Endodermal cell (in vitro differentiated cells): ENCODE data around the gene RGS16. TPM values are rescaled to one million over a fixed set of nuclear protein-coding genes. Genes with fewer than 3 reads are reported as not detected.

Experiments used
- DNase-seq: peaks from one replicate; pipeline ENCODE4 v3.0.0-alpha.2; 2017
- H3K27ac ChIP-seq: 2 replicates; pipeline ENCODE4 v1.5.1; 2013; ENCODE audit warnings: mild to moderate bottlenecking, low read depth, low read length, moderate library complexity
- H3K27me3 ChIP-seq: 2 replicates; pipeline ENCODE4 v1.6.1; 2013; ENCODE audit warnings: mild to moderate bottlenecking, low read length, moderate library complexity; ENCODE audit not compliant: insufficient read depth, control insufficient read depth, poor library complexity, severe bottlenecking
- H3K36me3 ChIP-seq: 2 replicates; pipeline ENCODE4 v1.7.0; 2013; ENCODE audit warnings: mild to moderate bottlenecking, low read length, moderate library complexity; ENCODE audit not compliant: control insufficient read depth, insufficient read depth
- H3K4me1 ChIP-seq: one replicate; pipeline ENCODE4 v1.7.0; 2013; ENCODE audit warnings: low read length; ENCODE audit not compliant: control insufficient read depth, insufficient read depth
- H3K4me3 ChIP-seq: 2 replicates; pipeline ENCODE4 v1.5.1; 2013; ENCODE audit warnings: mild to moderate bottlenecking, low read length, moderate library complexity
- H3K9ac ChIP-seq: 2 replicates; pipeline ENCODE4 v1.6.1; 2013; ENCODE audit warnings: mild to moderate bottlenecking, low read length, moderate library complexity; ENCODE audit not compliant: poor library complexity, severe bottlenecking; ENCODE audit errors: extremely low read depth
- H3K9me3 ChIP-seq: 2 replicates; pipeline ENCODE4 v1.6.1; 2013; ENCODE audit warnings: mild to moderate bottlenecking, low read length, moderate library complexity; ENCODE audit not compliant: control insufficient read depth
- H3K27ac Mint-ChIP-seq: 2 replicates; pipeline ENCODE4 v1.8.0; 2020; ENCODE audit warnings: mixed read lengths
- H3K27me3 Mint-ChIP-seq: 2 replicates; pipeline ENCODE4 v1.8.0; 2021; ENCODE audit warnings: mild to moderate bottlenecking, mixed read lengths; ENCODE audit not compliant: insufficient read depth
- H3K36me3 Mint-ChIP-seq: 2 replicates; pipeline ENCODE4 v1.8.0; 2020; ENCODE audit warnings: low read depth, mixed read lengths
- H3K4me1 Mint-ChIP-seq: 2 replicates; pipeline ENCODE4 v1.8.0; 2020; ENCODE audit warnings: mixed read lengths
- H3K4me3 Mint-ChIP-seq: 2 replicates; pipeline ENCODE4 v1.8.0; 2020; ENCODE audit warnings: mild to moderate bottlenecking, moderate library complexity, mixed read lengths
- H3K9me3 Mint-ChIP-seq: 2 replicates; pipeline ENCODE4 v1.8.0; 2020; ENCODE audit warnings: mild to moderate bottlenecking, mixed read lengths
- CTCF ChIP-seq: fragments of 200-600 bp; sonication (generic); conservative IDR thresholded peaks from 2 replicates; pipeline ENCODE4 v1.5.0; 2021; ENCODE audit warnings: antibody characterized with exemption, mild to moderate bottlenecking
- WGBS, 2 experiments: methylation state at CpG; one replicate each; pipeline versions ENCODE4 v1.1.5 to v1.1.7; 2013; ENCODE audit warnings: missing lambda C conversion rate in 2 of 2, mixed read lengths in 1 of 2; ENCODE audit not compliant: insufficient coverage in 1 of 2, insufficient read length in 1 of 2; 5-methylcytosine and 5-hydroxymethylcytosine counted together
- total RNA-seq, 2 donors: library from RNA; stranded (reverse); fragmentation: NEBNext Ultra II Directional in 1 of 2; extraction: Animal tissue kit (Norgen Biotek cat#: 25700) in 1 of 2; gene quantifications; 2 replicates in 1 of 2; 3 replicates in 1 of 2; pipeline ENCODE4 v1.2.1, GENCODE V29; 2021

The RGS16 gene
- total RNA-seq, 2 donors from 2014 or later: 14.8 to 19.4 TPM

- Mint-ChIP-seq H3K4me1 (peaks cover 19% of the 10 kb centered on the region), H3K9me3 (no peaks in the 10 kb centered on the region), H3K4me3 (no peak overlapping the region), H3K36me3 (no peaks in the 10 kb centered on the region), H3K27me3 (no peaks in the 10 kb centered on the region), H3K27ac (peak overlapping the region; percentile 37)
- Histone ChIP-seq H3K36me3 (no peaks in the 10 kb centered on the region), H3K9me3 (no peaks in the 10 kb centered on the region), H3K27me3 (no peaks in the 10 kb centered on the region), H3K4me3 (no peak overlapping the region), H3K27ac (no peak overlapping the region), H3K4me1 (peaks cover 3% of the 10 kb centered on the region), H3K9ac (no peak overlapping the region)
- DNase-seq: no peak
- no peak for TF ChIP-seq CTCF
These were observed 27.0 kb upstream of the RGS16 start for GRCh38 chr1:182631053-182631677.

- no peak for DNase-seq
- no peak for TF ChIP-seq CTCF
- no peak overlapping the region for H3K27ac ChIP-seq
- H3K4me1 ChIP-seq: peaks cover 3% of the 10 kb centered on the region
- H3K36me3 ChIP-seq: no peaks in the 10 kb centered on the region
- 100% methylated on average over 1 of the region's 1 CpG; no CpG with 5 or more reads in 1 of the 2 experiments for WGBS, 2 experiments
- Mint-ChIP-seq H3K36me3 (no peaks in the 10 kb centered on the region), H3K27ac (peak overlapping the region; percentile 37), H3K27me3 (no peaks in the 10 kb centered on the region), H3K4me1 (peaks cover 19% of the 10 kb centered on the region), H3K9me3 (no peaks in the 10 kb centered on the region), H3K4me3 (no peak overlapping the region)
- H3K27me3 ChIP-seq: no peaks in the 10 kb centered on the region
- no peak overlapping the region for H3K4me3 ChIP-seq
- H3K9ac ChIP-seq: no peak overlapping the region
- no peaks in the 10 kb centered on the region for H3K9me3 ChIP-seq
These were observed 26.4 kb upstream of the RGS16 start for GRCh38 chr1:182630586-182630985.

DNA sequence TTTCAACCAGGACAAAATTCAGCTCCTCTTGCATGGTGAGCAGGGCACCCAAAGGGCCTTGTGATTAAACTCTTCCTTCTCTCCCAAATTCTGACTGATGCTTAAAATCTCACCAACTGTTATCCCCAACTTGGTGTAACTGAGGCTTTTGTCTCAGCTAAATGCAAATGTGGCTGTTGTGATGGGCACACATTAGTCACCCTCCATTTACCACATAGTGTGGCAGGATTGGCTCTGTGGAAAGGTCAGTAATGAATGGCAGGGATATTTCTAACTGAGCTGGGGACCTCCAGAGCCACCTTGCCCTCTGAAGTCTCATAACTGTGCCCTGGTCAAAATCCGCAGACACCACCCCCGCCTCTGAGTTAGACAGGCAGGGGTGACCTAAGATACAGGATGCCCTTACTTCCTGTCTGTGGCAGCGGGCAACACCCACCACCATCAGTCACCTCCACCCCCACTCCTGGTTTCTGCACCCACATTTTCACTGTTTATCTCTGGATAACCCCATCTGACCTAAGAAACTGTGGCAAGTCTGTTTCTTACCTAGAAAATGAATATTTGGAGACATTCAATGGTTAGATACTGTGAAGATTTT, 25.4 kb upstream of the RGS16 start:
- TF ChIP-seq CTCF: no peak
- no peak overlapping the region for H3K9ac ChIP-seq
- Mint-ChIP-seq H3K9me3 (no peaks in the 10 kb centered on the region), H3K4me1 (peaks cover 19% of the 10 kb centered on the region), H3K27me3 (no peaks in the 10 kb centered on the region), H3K36me3 (no peaks in the 10 kb centered on the region), H3K27ac (no peak overlapping the region), H3K4me3 (no peak overlapping the region)
- no peak for DNase-seq
- no peak overlapping the region for H3K4me3 ChIP-seq
- H3K27me3 ChIP-seq: no peaks in the 10 kb centered on the region
- H3K27ac ChIP-seq: peak overlapping the region; percentile 51
- H3K9me3 ChIP-seq: no peaks in the 10 kb centered on the region
- H3K36me3 ChIP-seq: no peaks in the 10 kb centered on the region
- H3K4me1 ChIP-seq: peaks cover 3% of the 10 kb centered on the region
- 85 to 100% methylated on average over 2 to 3 of the region's 3 CpGs for WGBS, 2 experiments
